Suprapubic skin (tissue), 3 donors: Measurements from ENCODE around the gene RAB8A.

Source experiments
- POLR2A ChIP-seq, 2 donors: fragments of 450-650 bp; IDR thresholded peaks; one replicate each; pipeline ENCODE4 v1.6.1; 2017; ENCODE audit warnings: antibody characterized with exemption in 2 of 2, mild to moderate bottlenecking in 2 of 2, moderate library complexity in 2 of 2
- TF ChIP-seq, protein P1 (sequence below), 2 donors: fragments of 200-600 bp in 1 of 2; fragments of 450-650 bp in 1 of 2; sonication (generic) in 1 of 2; IDR thresholded peaks; one replicate each; pipeline ENCODE4 v1.5.1; 2016 to 2019; ENCODE audit warnings: antibody characterized with exemption in 2 of 2, mild to moderate bottlenecking in 1 of 2, moderate library complexity in 1 of 2

DNA sequence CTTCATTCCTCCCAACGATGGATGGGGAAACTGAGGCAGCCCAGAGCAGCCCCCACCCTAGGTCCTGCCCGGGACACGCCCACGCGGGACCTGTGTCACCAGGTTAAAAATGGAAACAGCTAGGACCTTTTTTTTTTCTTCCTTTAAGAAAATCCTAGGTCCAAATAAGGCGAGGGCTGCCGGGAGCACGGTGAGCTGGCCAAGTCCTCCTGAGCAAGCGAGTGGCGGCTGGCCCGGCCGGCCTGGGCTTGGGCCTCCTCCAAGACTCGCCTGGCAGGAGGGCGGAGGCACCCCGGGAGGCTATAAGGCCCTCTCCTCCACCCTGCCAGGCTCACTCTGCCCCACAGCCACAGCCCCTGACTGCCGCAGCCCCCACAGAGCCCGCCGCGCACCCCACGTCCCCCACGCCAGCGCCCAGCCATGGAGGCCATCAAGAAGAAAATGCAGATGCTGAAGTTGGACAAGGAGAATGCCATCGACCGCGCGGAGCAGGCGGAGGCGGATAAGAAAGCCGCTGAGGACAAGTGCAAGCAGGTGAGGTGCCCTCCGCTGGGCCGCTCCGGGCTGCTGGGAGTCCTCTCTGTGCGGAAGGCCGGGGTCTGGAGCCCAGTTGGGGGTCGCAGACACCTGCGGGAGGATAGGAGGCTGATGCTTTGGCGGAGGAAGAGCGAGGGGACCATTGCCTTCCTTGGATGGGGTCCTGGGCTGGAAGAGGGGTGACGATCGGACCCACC is 44.3 kb upstream of the RAB8A start:
- TF ChIP-seq, protein P1, sequence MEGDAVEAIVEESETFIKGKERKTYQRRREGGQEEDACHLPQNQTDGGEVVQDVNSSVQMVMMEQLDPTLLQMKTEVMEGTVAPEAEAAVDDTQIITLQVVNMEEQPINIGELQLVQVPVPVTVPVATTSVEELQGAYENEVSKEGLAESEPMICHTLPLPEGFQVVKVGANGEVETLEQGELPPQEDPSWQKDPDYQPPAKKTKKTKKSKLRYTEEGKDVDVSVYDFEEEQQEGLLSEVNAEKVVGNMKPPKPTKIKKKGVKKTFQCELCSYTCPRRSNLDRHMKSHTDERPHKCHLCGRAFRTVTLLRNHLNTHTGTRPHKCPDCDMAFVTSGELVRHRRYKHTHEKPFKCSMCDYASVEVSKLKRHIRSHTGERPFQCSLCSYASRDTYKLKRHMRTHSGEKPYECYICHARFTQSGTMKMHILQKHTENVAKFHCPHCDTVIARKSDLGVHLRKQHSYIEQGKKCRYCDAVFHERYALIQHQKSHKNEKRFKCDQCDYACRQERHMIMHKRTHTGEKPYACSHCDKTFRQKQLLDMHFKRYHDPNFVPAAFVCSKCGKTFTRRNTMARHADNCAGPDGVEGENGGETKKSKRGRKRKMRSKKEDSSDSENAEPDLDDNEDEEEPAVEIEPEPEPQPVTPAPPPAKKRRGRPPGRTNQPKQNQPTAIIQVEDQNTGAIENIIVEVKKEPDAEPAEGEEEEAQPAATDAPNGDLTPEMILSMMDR (IDR thresholded peaks at IDR 0.05): no peak
- no peak for TF ChIP-seq POLR2A (IDR thresholded peaks at IDR 0.05)
